ENCODE results near the gene CEACAM21. TPM values are rescaled to one million over a fixed set of nuclear protein-coding genes. Genes with fewer than 3 reads are reported as not detected.

Gene CEACAM21
- total RNA-seq, 1 experiment from 2014 or later, result not detected

GRCh38 chr19:41590936-41591335 lies 15.0 kb downstream of the CEACAM21 start:
- Histone ChIP-seq H3K4me3 (ENCODE audit: low read length) (no peak overlapping the region), H4K20me1 (ENCODE audit: insufficient read depth, low read depth, low read length) (no peaks in the 10 kb centered on the region), H3K27me3 (ENCODE audit: low read length) (no peaks in the 10 kb centered on the region), H3K36me3 (ENCODE audit: insufficient read depth, low read length) (no peaks in the 10 kb centered on the region), H3K9ac (ENCODE audit: low read length) (no peak overlapping the region), H3K9me2 (replicated peaks; ENCODE audit: insufficient read depth, low read length) (no peaks in the 10 kb centered on the region), H3K27ac (ENCODE audit: low read length) (no peak overlapping the region), H3K4me2 (ENCODE audit: low read depth, low read length, poor library complexity, severe bottlenecking) (no peak overlapping the region), H3K9me3 (ENCODE audit: low read length) (no peaks in the 10 kb centered on the region), H3K4me1 (ENCODE audit: low read length) (no peaks in the 10 kb centered on the region), H3K79me2 (ENCODE audit: low read length) (no peaks in the 10 kb centered on the region), H2AFZ (ENCODE audit: low read length) (no peak overlapping the region)
- no peak for DNase-seq

GRCh38 chr19:41591951-41592562 lies 16.1 kb downstream of the CEACAM21 start:
- no peak overlapping the region for H3K4me3 ChIP-seq (ENCODE audit: low read length)
- H2AFZ ChIP-seq (ENCODE audit: low read length), result no peak overlapping the region
- no peaks in the 10 kb centered on the region for H3K9me3 ChIP-seq (ENCODE audit: low read length)
- no peaks in the 10 kb centered on the region for H4K20me1 ChIP-seq (ENCODE audit: insufficient read depth, low read depth, low read length)
- no peak overlapping the region for H3K4me2 ChIP-seq (ENCODE audit: low read depth, low read length, poor library complexity, severe bottlenecking)
- no peaks in the 10 kb centered on the region for H3K4me1 ChIP-seq (ENCODE audit: low read length)
- H3K27me3 ChIP-seq (ENCODE audit: low read length), result no peaks in the 10 kb centered on the region
- no peaks in the 10 kb centered on the region for H3K9me2 ChIP-seq (replicated peaks; ENCODE audit: insufficient read depth, low read length)
- no peaks in the 10 kb centered on the region for H3K36me3 ChIP-seq (ENCODE audit: insufficient read depth, low read length)
- no peak overlapping the region for H3K9ac ChIP-seq (ENCODE audit: low read length)
- no peak for DNase-seq
- no peak overlapping the region for H3K27ac ChIP-seq (ENCODE audit: low read length)
- H3K79me2 ChIP-seq (ENCODE audit: low read length), result no peaks in the 10 kb centered on the region

GRCh38 chr19:41595258-41595889 lies 19.4 kb downstream of the CEACAM21 start:
- Histone ChIP-seq H3K9ac (ENCODE audit: low read length) (no peak overlapping the region), H3K79me2 (ENCODE audit: low read length) (no peaks in the 10 kb centered on the region), H3K4me2 (ENCODE audit: low read depth, low read length, poor library complexity, severe bottlenecking) (no peak overlapping the region), H3K9me2 (replicated peaks; ENCODE audit: insufficient read depth, low read length) (no peaks in the 10 kb centered on the region), H3K4me3 (ENCODE audit: low read length) (no peak overlapping the region), H3K27me3 (ENCODE audit: low read length) (no peaks in the 10 kb centered on the region), H3K4me1 (ENCODE audit: low read length) (no peaks in the 10 kb centered on the region), H4K20me1 (ENCODE audit: insufficient read depth, low read depth, low read length) (no peaks in the 10 kb centered on the region), H2AFZ (ENCODE audit: low read length) (no peak overlapping the region), H3K36me3 (ENCODE audit: insufficient read depth, low read length) (no peaks in the 10 kb centered on the region), H3K27ac (ENCODE audit: low read length) (no peak overlapping the region), H3K9me3 (ENCODE audit: low read length) (no peaks in the 10 kb centered on the region)
- DNase-seq, result peak; percentile 81

- no peak overlapping the region for H2AFZ ChIP-seq (ENCODE audit: low read length)
Measured at GRCh38 chr19:41595890-41596280, 19.9 kb downstream of the CEACAM21 start.

DNA sequence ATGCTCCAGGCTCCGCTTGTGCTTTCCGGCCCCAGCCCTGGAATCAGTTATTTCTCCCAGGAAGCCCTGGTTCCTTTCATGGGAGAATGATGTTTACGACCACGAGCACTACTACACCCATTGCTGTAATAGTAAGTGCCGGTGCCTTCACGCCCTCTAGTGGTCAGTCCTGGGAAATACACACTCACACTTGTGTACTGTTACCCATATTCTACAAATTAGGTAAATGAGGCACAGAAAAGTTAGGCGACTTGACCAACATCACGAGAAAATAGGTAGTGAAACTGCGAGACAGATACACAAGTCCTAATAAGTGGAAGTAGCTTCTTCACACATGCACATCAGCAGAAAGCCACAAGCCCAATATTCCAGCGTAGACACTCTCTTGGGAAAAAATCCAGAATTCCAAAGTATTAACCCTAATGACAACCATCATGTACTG lies 21.7 kb downstream of the CEACAM21 start:
- no peaks in the 10 kb centered on the region for H3K4me1 ChIP-seq (ENCODE audit: low read length)
- H3K4me2 ChIP-seq (ENCODE audit: low read depth, low read length, poor library complexity, severe bottlenecking), result no peak overlapping the region
- H3K4me3 ChIP-seq (ENCODE audit: low read length), result no peak overlapping the region
- H3K27ac ChIP-seq (ENCODE audit: low read length), result no peak overlapping the region
- no peak overlapping the region for H3K9ac ChIP-seq (ENCODE audit: low read length)
- peak; percentile 88 for DNase-seq
- no peaks in the 10 kb centered on the region for H3K9me2 ChIP-seq (replicated peaks; ENCODE audit: insufficient read depth, low read length)
- H3K27me3 ChIP-seq (ENCODE audit: low read length), result no peaks in the 10 kb centered on the region
- no peaks in the 10 kb centered on the region for H4K20me1 ChIP-seq (ENCODE audit: insufficient read depth, low read depth, low read length)
- no peaks in the 10 kb centered on the region for H3K36me3 ChIP-seq (ENCODE audit: insufficient read depth, low read length)
- H3K79me2 ChIP-seq (ENCODE audit: low read length), result no peaks in the 10 kb centered on the region
- H2AFZ ChIP-seq (ENCODE audit: low read length), result no peak overlapping the region
- no peaks in the 10 kb centered on the region for H3K9me3 ChIP-seq (ENCODE audit: low read length)

More at GRCh38 chr19:41595890-41596280, 19.9 kb downstream of the CEACAM21 start:
- no peaks in the 10 kb centered on the region for H3K27me3 ChIP-seq (ENCODE audit: low read length)
- DNase-seq, result no peak
- no peak overlapping the region for H3K4me2 ChIP-seq (ENCODE audit: low read depth, low read length, poor library complexity, severe bottlenecking)
- H3K4me3 ChIP-seq (ENCODE audit: low read length), result no peak overlapping the region
- H4K20me1 ChIP-seq (ENCODE audit: insufficient read depth, low read depth, low read length), result no peaks in the 10 kb centered on the region
- no peaks in the 10 kb centered on the region for H3K9me2 ChIP-seq (replicated peaks; ENCODE audit: insufficient read depth, low read length)
- H3K9me3 ChIP-seq (ENCODE audit: low read length), result no peaks in the 10 kb centered on the region
- no peaks in the 10 kb centered on the region for H3K4me1 ChIP-seq (ENCODE audit: low read length)
- no peak overlapping the region for H3K27ac ChIP-seq (ENCODE audit: low read length)
- H3K9ac ChIP-seq (ENCODE audit: low read length), result no peak overlapping the region
- H3K36me3 ChIP-seq (ENCODE audit: insufficient read depth, low read length), result no peaks in the 10 kb centered on the region
- no peaks in the 10 kb centered on the region for H3K79me2 ChIP-seq (ENCODE audit: low read length)

DNA sequence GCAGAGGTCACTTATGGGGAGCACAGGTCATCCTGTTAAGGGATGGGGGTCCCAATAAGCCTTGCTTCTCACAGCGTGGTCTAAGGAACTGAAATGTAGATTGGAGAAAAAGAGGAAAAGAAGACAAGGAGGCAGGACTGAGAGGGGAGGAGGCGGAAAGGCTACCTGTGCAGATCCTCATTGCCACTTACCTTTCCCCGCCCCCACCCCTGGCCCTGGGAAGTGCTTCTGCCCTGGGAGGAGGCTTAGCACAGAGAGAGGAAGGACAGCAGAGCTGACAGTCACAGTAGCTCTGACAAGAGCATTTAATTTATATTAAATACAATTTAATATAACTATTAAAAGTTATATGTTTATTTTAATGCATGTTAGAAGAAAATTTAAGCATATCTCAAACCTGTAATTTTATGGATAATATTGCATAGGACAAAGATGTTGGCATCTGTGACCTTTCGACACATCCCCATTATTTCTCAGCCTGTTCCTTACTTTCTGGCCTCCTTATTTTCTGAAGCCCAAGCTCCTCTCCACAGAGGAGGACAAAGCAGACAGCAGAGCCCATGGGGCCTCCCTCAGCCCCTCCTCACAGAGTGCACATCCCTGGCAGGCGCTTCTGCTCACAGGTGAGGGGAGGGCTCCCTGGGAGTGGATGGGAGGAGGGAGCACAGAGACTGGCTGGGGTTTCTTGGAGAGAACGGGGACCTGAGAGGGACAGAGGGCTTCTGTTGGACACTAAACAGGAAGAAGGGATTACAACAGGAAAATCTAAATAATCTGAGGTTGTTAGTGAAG lies 23.4 kb downstream of the CEACAM21 start:
- Histone ChIP-seq H3K9ac (ENCODE audit: low read length) (no peak overlapping the region), H3K4me3 (ENCODE audit: low read length) (no peak overlapping the region), H3K4me2 (ENCODE audit: low read depth, low read length, poor library complexity, severe bottlenecking) (no peak overlapping the region), H2AFZ (ENCODE audit: low read length) (no peak overlapping the region), H3K9me2 (replicated peaks; ENCODE audit: insufficient read depth, low read length) (no peaks in the 10 kb centered on the region), H3K79me2 (ENCODE audit: low read length) (no peaks in the 10 kb centered on the region), H3K9me3 (ENCODE audit: low read length) (no peaks in the 10 kb centered on the region), H3K27ac (ENCODE audit: low read length) (no peak overlapping the region), H3K36me3 (ENCODE audit: insufficient read depth, low read length) (no peaks in the 10 kb centered on the region), H3K27me3 (ENCODE audit: low read length) (no peaks in the 10 kb centered on the region), H3K4me1 (ENCODE audit: low read length) (no peaks in the 10 kb centered on the region), H4K20me1 (ENCODE audit: insufficient read depth, low read depth, low read length) (no peaks in the 10 kb centered on the region)
- no peak for DNase-seq

- no peak overlapping the region for H3K4me2 ChIP-seq (ENCODE audit: low read depth, low read length, poor library complexity, severe bottlenecking)
- H3K4me3 ChIP-seq (ENCODE audit: low read length), result no peak overlapping the region
- no peaks in the 10 kb centered on the region for H3K9me3 ChIP-seq (ENCODE audit: low read length)
- no peak overlapping the region for H3K9ac ChIP-seq (ENCODE audit: low read length)
- no peaks in the 10 kb centered on the region for H4K20me1 ChIP-seq (ENCODE audit: insufficient read depth, low read depth, low read length)
- no peak overlapping the region for H3K27ac ChIP-seq (ENCODE audit: low read length)
- no peak overlapping the region for H2AFZ ChIP-seq (ENCODE audit: low read length)
- no peaks in the 10 kb centered on the region for H3K4me1 ChIP-seq (ENCODE audit: low read length)
- no peaks in the 10 kb centered on the region for H3K36me3 ChIP-seq (ENCODE audit: insufficient read depth, low read length)
- H3K9me2 ChIP-seq (replicated peaks; ENCODE audit: insufficient read depth, low read length), result no peaks in the 10 kb centered on the region
- H3K27me3 ChIP-seq (ENCODE audit: low read length), result no peaks in the 10 kb centered on the region
- H3K79me2 ChIP-seq (ENCODE audit: low read length), result no peaks in the 10 kb centered on the region
- no peak for DNase-seq
Measured at GRCh38 chr19:41601771-41602170, 25.8 kb downstream of the CEACAM21 start.

DNA sequence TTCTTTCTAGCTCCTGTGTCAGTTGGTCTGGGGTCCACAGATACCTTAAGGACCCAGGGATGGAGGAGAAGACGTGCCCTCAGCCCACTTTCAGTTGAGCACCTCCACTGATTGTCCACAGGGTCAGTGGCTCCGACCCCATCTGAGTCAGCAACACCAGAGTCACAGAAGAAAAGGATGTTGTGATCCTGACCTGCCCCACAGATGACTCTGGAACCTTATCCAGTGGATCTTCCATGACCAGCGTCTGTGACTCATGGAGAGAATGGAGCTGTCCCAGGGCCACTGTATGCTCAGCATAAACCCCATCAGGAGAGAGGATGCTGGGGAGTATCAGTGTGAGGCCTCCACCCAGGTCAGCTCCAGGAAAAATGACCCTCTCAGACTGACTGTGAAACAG lies 28.9 kb downstream of the CEACAM21 start:
- Histone ChIP-seq H3K79me2 (ENCODE audit: low read length) (no peaks in the 10 kb centered on the region), H3K9me3 (ENCODE audit: low read length) (no peaks in the 10 kb centered on the region), H3K27me3 (ENCODE audit: low read length) (no peaks in the 10 kb centered on the region), H2AFZ (ENCODE audit: low read length) (no peak overlapping the region), H4K20me1 (ENCODE audit: insufficient read depth, low read depth, low read length) (no peaks in the 10 kb centered on the region), H3K4me3 (ENCODE audit: low read length) (no peak overlapping the region), H3K9ac (ENCODE audit: low read length) (no peak overlapping the region), H3K4me2 (ENCODE audit: low read depth, low read length, poor library complexity, severe bottlenecking) (no peak overlapping the region), H3K27ac (ENCODE audit: low read length) (no peak overlapping the region), H3K4me1 (ENCODE audit: low read length) (no peaks in the 10 kb centered on the region), H3K36me3 (ENCODE audit: insufficient read depth, low read length) (no peaks in the 10 kb centered on the region), H3K9me2 (replicated peaks; ENCODE audit: insufficient read depth, low read length) (no peaks in the 10 kb centered on the region)
- DNase-seq, result no peak

Measured in Karpas-422 (cell line).